Fibroblast of skin of left quadriceps (primary cell): ENCODE measurements around the gene MICALL1.
"Not testable (repeated sequence)": the region's sequence is repeated elsewhere in the genome, so short reads cannot be mapped to it uniquely, and the experiment has no call there.

Source experiments
- DNase-seq, 2 experiments: peaks; one replicate each; pipeline ENCODE4 v3.0.0-alpha.2; 2013; ENCODE audit warnings: low read depth in 2 of 2

MICALL1 gene

GRCh38 chr22:37926771-37927636, 20.9 kb downstream of the MICALL1 start:
- DNase-seq = no peak

DNA sequence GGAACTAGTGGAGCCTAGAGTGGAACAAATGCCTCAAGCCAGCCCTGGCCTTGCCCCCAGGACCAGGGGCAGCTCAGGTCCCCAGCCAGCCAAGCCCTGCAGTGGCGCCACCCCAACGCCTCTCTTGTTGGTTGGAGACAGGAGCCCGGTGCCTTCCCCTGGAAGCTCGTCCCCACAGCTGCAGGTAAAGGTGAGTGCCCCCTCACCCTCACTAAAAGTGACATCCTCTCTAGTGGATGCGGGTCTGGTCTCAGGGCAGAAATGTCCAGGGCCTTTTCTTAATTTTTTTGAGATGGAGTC, 21.5 kb downstream of the MICALL1 start:
- no peak for DNase-seq

DNA sequence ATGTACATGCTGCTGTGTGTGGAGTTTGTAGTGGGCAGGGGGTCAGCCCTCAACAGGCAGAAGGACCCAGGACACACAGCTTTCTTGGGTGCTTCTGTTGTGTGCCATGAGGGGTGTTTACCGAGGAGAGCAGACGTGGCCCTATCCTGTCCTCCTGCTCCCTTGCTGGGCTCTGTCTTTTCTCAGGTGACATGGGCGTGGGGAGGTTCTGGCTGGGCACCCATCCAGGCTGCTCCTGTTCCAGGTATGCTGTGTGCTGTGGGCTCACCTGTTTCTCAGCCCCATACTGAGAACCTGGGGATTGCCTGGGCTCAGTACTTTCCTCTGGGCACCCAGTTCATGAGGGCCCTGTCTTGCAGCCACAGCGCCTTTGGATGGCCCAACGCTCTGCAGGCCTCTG, 23.3 kb downstream of the MICALL1 start:
- DNase-seq = no peak

- no peak for DNase-seq
Measured at GRCh38 chr22:37930270-37930951, 24.3 kb downstream of the MICALL1 start.

DNA sequence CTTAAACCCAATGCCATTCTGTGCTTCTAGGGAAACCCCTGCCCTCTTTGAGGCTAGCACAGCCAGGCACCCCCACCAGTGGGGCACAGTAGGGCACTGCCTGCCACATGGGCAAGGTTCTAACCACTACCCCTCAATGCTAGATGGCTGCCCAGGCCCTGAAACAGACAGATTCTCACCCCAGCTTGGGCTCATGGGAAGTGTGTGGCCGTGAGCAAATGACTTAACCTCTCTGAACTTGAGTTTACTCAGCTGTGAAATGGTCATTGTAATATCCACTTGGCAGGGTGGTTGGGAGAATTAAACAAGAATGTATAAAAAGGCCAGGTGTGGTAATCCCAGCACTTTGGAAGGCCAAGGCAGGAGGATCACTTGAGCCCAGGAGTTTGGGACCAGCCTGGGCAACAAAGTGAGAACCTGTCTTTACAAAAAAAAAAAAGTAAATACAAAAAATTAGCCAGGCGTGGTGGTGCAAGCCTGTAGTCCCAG, 24.9 kb downstream of the MICALL1 start:
- DNase-seq = no peak

- DNase-seq = no peak
Measured at GRCh38 chr22:37931893-37932389, 25.8 kb downstream of the MICALL1 start.

DNA sequence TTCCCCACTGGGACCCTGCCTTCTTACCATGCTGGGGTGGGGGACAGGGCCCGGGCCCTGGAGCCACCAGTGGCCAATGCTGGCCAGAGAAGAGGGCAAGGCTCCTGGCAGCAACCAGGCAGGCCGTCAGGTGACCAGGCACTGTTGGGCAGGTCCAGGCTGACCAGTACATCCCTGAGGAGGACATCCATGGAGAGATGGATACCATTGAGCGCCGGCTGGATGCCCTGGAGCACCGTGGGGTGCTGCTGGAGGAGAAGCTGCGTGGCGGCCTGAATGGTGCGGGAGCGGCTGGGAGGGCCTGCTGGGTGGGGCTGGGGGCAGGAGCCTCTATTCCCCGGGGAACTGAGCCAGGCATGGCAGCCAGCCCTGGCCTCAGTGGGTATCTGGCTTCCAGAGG, 26.3 kb downstream of the MICALL1 start:
- DNase-seq = no peak

DNA sequence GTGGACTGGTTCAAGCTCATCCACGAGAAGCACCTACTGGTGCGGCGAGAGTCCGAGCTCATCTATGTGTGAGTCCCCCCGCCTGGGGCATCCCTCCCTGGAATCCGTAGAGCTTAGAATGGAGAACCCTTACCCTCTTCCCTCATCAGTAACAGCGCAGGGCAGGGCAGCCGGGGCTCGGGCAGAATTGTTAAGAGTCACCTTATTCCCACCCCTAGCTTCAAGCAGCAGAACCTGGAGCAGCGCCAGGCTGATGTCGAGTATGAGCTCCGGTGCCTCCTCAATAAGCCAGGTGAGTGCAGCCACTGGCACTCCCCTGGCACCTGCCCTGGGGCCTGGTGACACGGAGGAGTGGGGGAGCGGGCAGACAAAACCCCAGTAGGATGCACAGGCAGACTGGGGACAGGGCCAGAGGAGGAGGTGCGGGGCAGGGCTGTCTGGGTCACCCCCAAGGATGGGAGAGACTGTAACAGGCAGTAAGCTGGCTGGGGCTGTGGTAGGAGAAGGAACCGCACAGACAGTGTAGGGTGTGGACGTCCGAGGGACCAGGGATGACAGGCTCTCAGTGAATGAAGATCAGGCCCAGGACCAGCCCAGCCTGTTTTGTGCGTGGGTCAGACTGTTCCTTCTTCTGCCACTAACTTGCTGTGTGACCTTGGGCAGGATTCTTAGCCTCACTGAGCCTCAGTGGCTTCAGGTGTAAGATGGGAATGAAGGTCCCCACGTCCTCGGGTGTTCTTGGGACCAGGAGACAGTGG, 26.9 kb downstream of the MICALL1 start:
- DNase-seq = no peak

- peak; percentile 79 to 81 for DNase-seq
Measured at GRCh38 chr22:37933711-37934376, 27.7 kb downstream of the MICALL1 start.

GRCh38 chr22:37940698-37941376, 34.7 kb downstream of the MICALL1 start:
- no peak for DNase-seq

DNA sequence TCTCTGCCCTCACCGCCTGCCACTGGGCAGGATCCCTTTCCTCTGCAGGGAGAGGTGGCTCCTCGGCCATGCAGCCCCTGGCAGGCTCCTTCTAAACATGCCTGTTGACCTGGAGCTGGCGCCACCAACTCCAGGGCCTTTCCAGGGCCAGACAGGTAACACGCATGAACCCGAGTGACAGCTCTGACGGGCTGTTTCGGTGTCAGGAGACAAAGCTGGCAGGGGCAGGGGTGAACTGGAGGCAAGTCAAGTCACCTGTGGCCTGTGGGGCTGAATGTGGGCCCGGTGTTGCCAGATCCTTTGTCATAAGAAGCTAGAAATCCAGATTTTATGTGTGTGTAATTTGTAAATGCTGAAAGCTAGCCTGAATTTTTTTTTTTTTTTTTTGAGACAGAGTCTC, 36.0 kb downstream of the MICALL1 start:
- DNase-seq = no peak

DNA sequence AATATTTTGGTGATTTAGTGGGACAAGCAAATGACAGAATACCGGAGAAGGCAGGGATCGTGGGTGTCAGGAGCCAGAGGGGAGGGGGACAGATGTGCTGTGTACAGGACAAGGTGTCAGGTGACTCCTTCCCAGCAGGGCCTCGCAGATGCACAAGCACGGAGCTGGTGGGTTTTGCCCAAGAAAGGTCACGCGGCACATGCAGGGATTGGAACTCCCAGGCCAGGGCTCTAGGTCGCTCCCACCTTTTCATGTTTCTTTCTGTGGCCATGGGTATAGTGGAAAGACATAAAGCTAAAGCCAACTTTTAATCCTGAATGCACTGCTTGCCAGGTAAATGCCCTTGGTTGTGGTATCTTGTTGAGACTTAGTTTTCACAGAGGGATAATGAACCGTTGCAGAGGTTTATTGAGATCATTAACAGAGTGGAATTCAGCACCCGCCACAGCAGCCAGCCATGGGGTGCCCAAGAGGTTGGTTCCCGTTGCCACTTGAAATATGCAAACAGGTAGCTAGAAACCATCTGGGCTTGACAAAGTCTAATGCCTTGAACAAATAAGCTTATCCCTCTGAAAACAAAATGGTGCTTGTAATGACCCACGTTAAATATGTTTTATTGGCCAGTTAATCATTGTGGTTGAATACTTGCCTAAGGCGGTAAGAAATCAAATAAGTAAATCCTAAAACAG, 37.2 kb downstream of the MICALL1 start:
- no peak for DNase-seq

DNA sequence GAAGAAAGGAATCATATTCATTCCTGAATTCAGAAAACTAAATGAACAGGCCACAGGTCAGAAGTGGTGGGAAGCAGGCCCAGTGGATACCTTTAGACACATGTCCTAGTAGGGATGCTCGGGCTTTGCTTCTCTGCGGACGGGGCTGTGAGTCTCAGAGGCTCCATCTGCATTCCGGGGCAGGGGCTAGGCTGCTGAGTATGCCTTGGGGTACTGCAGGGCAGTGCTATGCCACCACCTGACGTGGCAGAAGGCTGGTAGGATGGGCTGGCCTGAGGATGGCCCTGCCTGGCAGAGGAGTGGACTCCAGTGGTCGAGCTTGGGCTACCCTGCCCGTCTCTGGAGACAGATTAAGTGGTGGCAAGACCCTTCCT, 37.7 kb downstream of the MICALL1 start:
- DNase-seq = no peak

GRCh38 chr22:37944423-37944822, 38.3 kb downstream of the MICALL1 start:
- not testable (repeated sequence) for DNase-seq

- not testable (repeated sequence) for DNase-seq
Measured at GRCh38 chr22:37947142-37947795, 41.2 kb downstream of the MICALL1 start.

- DNase-seq = no peak
Measured at GRCh38 chr22:37951305-37951704, 45.2 kb downstream of the MICALL1 start.

DNA sequence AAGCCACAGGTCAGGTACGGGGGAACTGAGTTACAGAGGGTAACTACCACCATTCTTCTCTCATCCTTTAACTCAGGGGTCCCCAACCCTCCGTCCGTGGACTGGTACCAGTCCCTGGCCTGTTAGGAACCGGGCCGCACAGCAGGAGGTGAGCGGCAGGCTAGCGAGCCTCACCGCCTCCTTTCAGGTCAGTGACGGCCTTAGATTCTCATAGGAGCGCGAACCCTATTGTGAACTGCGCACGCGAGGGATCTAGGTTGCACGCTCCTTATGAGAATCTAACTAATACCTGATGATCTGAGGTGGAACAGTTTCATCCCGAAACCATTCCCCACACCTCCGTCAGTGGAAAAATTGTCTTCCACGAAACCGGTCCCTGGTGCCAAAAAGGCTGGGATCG, 46.5 kb downstream of the MICALL1 start:
- DNase-seq = not testable (repeated sequence)

DNA sequence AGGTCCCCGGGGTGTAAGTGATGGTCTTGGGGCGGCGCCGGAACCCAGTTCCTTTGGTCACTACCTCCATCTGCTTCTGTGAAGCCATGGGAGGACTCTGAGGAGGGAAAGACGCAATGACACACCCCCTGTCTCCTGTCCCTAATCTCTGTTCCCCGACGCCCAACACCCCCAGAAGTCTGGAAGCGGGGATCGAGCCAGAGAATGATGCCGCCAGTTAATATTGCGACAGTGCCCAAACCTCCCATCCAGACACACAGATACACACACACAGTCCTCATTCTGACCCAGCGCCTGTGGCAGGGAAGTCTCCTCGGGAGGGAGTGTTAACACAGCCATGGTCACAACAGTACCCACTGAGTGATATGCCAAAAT, 47.0 kb downstream of the MICALL1 start:
- no peak for DNase-seq

- peak; percentile 82 to 84 for DNase-seq
Measured at GRCh38 chr22:37953437-37954179, 47.5 kb downstream of the MICALL1 start, which contains the start of the genes C22orf23 and POLR2F. TSS of gene C22orf23 (minus strand) at chr22:37953601. CDS start at chr22:37953149, 452 bp downstream. TSS of gene POLR2F (plus strand) at chr22:37953699. CDS start at chr22:37953788, 89 bp downstream.
